Nephron (organoid): ENCODE data around the gene SH3BP4.

ENCODE experiments used
- H3K27ac Mint-ChIP-seq, 3 experiments: 2 replicates each; pipeline ENCODE4 v1.8.0; 2020; ENCODE audit warnings: mixed read lengths in 3 of 3, mild to moderate bottlenecking in 2 of 3, moderate library complexity in 1 of 3
- H3K27me3 Mint-ChIP-seq: 2 replicates; pipeline ENCODE4 v1.8.0; 2021; ENCODE audit warnings: low read depth, mild to moderate bottlenecking, moderate library complexity, mixed read lengths
- H3K36me3 Mint-ChIP-seq: 2 replicates; pipeline ENCODE4 v1.8.0; 2020; ENCODE audit warnings: low read depth, mixed read lengths
- H3K4me1 Mint-ChIP-seq: 2 replicates; pipeline ENCODE4 v1.8.0; 2020; ENCODE audit warnings: mixed read lengths
- H3K4me3 Mint-ChIP-seq, 3 experiments: 2 replicates each; pipeline ENCODE4 v1.8.0; 2020; ENCODE audit warnings: mild to moderate bottlenecking in 3 of 3, mixed read lengths in 3 of 3, moderate library complexity in 2 of 3
- H3K9me3 Mint-ChIP-seq: 2 replicates; pipeline ENCODE4 v1.8.0; 2020; ENCODE audit warnings: mixed read lengths
- CTCF ChIP-seq, 3 experiments: fragments of 200-600 bp; sonication (generic); IDR thresholded peaks; one replicate each; pipeline ENCODE4 v1.5.0; 2021; ENCODE audit warnings: antibody characterized with exemption in 3 of 3; ENCODE audit not compliant: unreplicated experiment in 3 of 3

Gene SH3BP4

GRCh38 chr2:234951664-234952269 lies at the start of gene SH3BP4:
Gene SH3BP4, plus strand, starts transcription at chr2:234952017. Its CDS starts 82,986 bp downstream, at chr2:235035003.
- H3K27ac Mint-ChIP-seq, result peak within 1 kb of the TSS; percentile 77 to 95 (median 90)
- H3K9me3 Mint-ChIP-seq, result no peaks in the 10 kb centered on the region
- no peaks in the 10 kb centered on the region for H3K36me3 Mint-ChIP-seq
- TF ChIP-seq CTCF (IDR thresholded peaks at IDR 0.05; ENCODE audit: unreplicated experiment in 3 of 3), result no peak
- H3K4me3 Mint-ChIP-seq, result peak within 1 kb of the TSS; percentile 91 to 96 (median 92)
- H3K27me3 Mint-ChIP-seq, result peaks cover 12% of the 10 kb centered on the region
- peaks cover 51% of the 10 kb centered on the region for H3K4me1 Mint-ChIP-seq

GRCh38 chr2:234904785-234905184 lies 47.0 kb upstream of the SH3BP4 start:
- no peak for TF ChIP-seq CTCF (IDR thresholded peaks at IDR 0.05; ENCODE audit: unreplicated experiment in 3 of 3)
- Mint-ChIP-seq H3K4me1 (no peaks in the 10 kb centered on the region), H3K9me3 (no peaks in the 10 kb centered on the region), H3K27ac (no peak overlapping the region), H3K4me3 (no peak overlapping the region), H3K36me3 (no peaks in the 10 kb centered on the region), H3K27me3 (peaks cover 4% of the 10 kb centered on the region)

GRCh38 chr2:234905547-234906265 lies 46.1 kb upstream of the SH3BP4 start:
- H3K4me3 Mint-ChIP-seq, result no peak overlapping the region
- H3K36me3 Mint-ChIP-seq, result no peaks in the 10 kb centered on the region
- H3K27me3 Mint-ChIP-seq, result peaks cover 4% of the 10 kb centered on the region
- H3K27ac Mint-ChIP-seq, result no peak overlapping the region
- no peaks in the 10 kb centered on the region for H3K9me3 Mint-ChIP-seq
- TF ChIP-seq CTCF (IDR thresholded peaks at IDR 0.05; ENCODE audit: unreplicated experiment in 3 of 3), result no peak
- no peaks in the 10 kb centered on the region for H3K4me1 Mint-ChIP-seq

- Mint-ChIP-seq H3K27ac (no peak overlapping the region), H3K27me3 (peaks cover 5% of the 10 kb centered on the region), H3K36me3 (no peaks in the 10 kb centered on the region), H3K4me1 (no peaks in the 10 kb centered on the region), H3K9me3 (no peaks in the 10 kb centered on the region), H3K4me3 (no peak overlapping the region)
- no peak for TF ChIP-seq CTCF (IDR thresholded peaks at IDR 0.05; ENCODE audit: unreplicated experiment in 3 of 3)
Measured at GRCh38 chr2:234910186-234910679, 41.6 kb upstream of the SH3BP4 start.

GRCh38 chr2:234911271-234911670 lies 40.5 kb upstream of the SH3BP4 start:
- Mint-ChIP-seq H3K9me3 (no peaks in the 10 kb centered on the region), H3K4me1 (no peaks in the 10 kb centered on the region), H3K27ac (no peak overlapping the region), H3K27me3 (peaks cover 5% of the 10 kb centered on the region), H3K4me3 (no peak overlapping the region), H3K36me3 (no peaks in the 10 kb centered on the region)
- TF ChIP-seq CTCF (IDR thresholded peaks at IDR 0.05; ENCODE audit: unreplicated experiment in 3 of 3), result no peak
